ENCODE results near the gene UBE3D. TPM values are rescaled to one million over a fixed set of nuclear protein-coding genes. Genes with fewer than 3 reads are reported as not detected.
"Not testable (repeated sequence)": the region's sequence is repeated elsewhere in the genome, so short reads cannot be mapped to it uniquely, and the experiment has no call there.

The UBE3D gene
- total and polyA plus RNA-seq, 2 of the 8 experiments (the other 6 are each of a cell fraction or from before 2014, with no cell fraction given): 5.7 to 16.3 TPM

- not testable (repeated sequence) for H2BK120ac ChIP-seq (replicated peaks; ENCODE audit: low read depth, low read length); H4K20me1 ChIP-seq (replicated peaks in 1 of 2; ENCODE audit: control insufficient read depth in 1 of 2, insufficient read depth in 2 of 2, low read length in 2 of 2); H4K8ac ChIP-seq (ENCODE audit: extremely low read depth, insufficient read depth, low read length); H3K56ac ChIP-seq (replicated peaks; ENCODE audit: insufficient read length, low read depth, low read length); H3K79me1 ChIP-seq (ENCODE audit: low read depth, low read length); H3K4ac ChIP-seq (replicated peaks; ENCODE audit: insufficient read length, low read depth, low read length); H3K27ac ChIP-seq (ENCODE audit: low read depth, low read length); DNase-seq (ENCODE audit: low read depth in 1 of 2, low spot score in 2 of 2); H2AFZ ChIP-seq (ENCODE audit: low read length); H2BK20ac ChIP-seq (ENCODE audit: low read length); H2AK5ac ChIP-seq (ENCODE audit: low read depth, low read length); H3K18ac ChIP-seq (ENCODE audit: extremely low read depth, low read length); H3K9ac ChIP-seq (replicated peaks in 1 of 4; ENCODE audit: extremely low read depth in 1 of 4, low read depth in 3 of 4, low read length in 3 of 4); H3K23ac ChIP-seq (ENCODE audit: insufficient read length); H3K4me2 ChIP-seq (ENCODE audit: insufficient read depth in 1 of 2, low read depth in 2 of 2, low read length in 2 of 2); H3K4me3 ChIP-seq (ENCODE audit: extremely low read depth in 1 of 4, insufficient read depth in 2 of 4, low read depth in 3 of 4, low read length in 4 of 4); H3K23me2 ChIP-seq (ENCODE audit: low read depth, low read length); H4K91ac ChIP-seq (replicated peaks; ENCODE audit: insufficient read length, low read length); H3K14ac ChIP-seq (ENCODE audit: insufficient read length); H2BK15ac ChIP-seq (ENCODE audit: low read length); H3K9me3 ChIP-seq (ENCODE audit: insufficient read depth in 2 of 2, low read depth in 1 of 2, low read length in 1 of 2); H3K4me1 ChIP-seq (replicated peaks in 1 of 4; ENCODE audit: control insufficient read depth in 3 of 4, insufficient read depth in 4 of 4, low read length in 3 of 4); H4K5ac ChIP-seq (ENCODE audit: insufficient read length, low read depth, low read length); H2BK5ac ChIP-seq (ENCODE audit: low read depth, low read length); H3K79me2 ChIP-seq (ENCODE audit: control insufficient read depth in 1 of 2, insufficient read depth in 2 of 2, low read length in 2 of 2); H3K36me3 ChIP-seq (ENCODE audit: control insufficient read depth in 2 of 4, insufficient read depth in 4 of 4, low read length in 3 of 4); H3K27me3 ChIP-seq (replicated peaks in 1 of 4; ENCODE audit: control insufficient read depth in 3 of 4, extremely low read depth in 1 of 4, insufficient read depth in 3 of 4, low read length in 3 of 4); H2BK12ac ChIP-seq (ENCODE audit: low read depth, low read length); FAIRE-seq
- CTCF ChIA-PET (ENCODE audit: partially characterized antibody): interaction anchor here (1.2 kb wide), 1 partner anchor 45 kb away, joined by 3 read pairs; no protein-coding TSS in a partner anchor
- POLR2A ChIA-PET (ENCODE audit: partially characterized antibody): interaction anchor here (1.2 kb wide), 1 partner anchor 25 kb away, joined by 3 read pairs; no protein-coding TSS in a partner anchor
- WGBS, 2 experiments (ENCODE audit: extremely low coverage in 1 of 2, insufficient coverage in 1 of 2, insufficient read length in 1 of 2, insufficient replicate concordance in 2 of 2, low coverage in 1 of 2, low lambda C conversion rate in 2 of 2, missing lambda C conversion rate in 1 of 2): 76% methylated on average over 3 of the region's 3 CpGs; no CpG with 5 or more reads in 1 of the 2 experiments
These were observed 54.5 kb downstream of the UBE3D start for GRCh38 chr6:83011131-83011530.

All from H1 (cell line).